Activated CD8-positive, alpha-beta memory T cell treated with anti-CD3 and anti-CD28 coated beads for 1 hour (primary cell): ENCODE results near the gene IFT88.
"Not testable (repeated sequence)": the region's sequence is repeated elsewhere in the genome, so short reads cannot be mapped to it uniquely, and the experiment has no call there.

Experiments
- DNase-seq, 2 donors: peaks; one replicate each; pipeline ENCODE4 v3.0.0-alpha.2; 2020; ENCODE audit warnings: low read depth in 1 of 2; ENCODE audit errors: extremely low read depth in 1 of 2

IFT88 gene

GRCh38 chr13:20623000-20623399 lies 56.0 kb downstream of the IFT88 start:
- DNase-seq = no peak

- no peak for DNase-seq
These were observed 57.3 kb downstream of the IFT88 start for GRCh38 chr13:20624213-20624612.

GRCh38 chr13:20633802-20634201 lies 66.8 kb downstream of the IFT88 start:
- DNase-seq = no peak

GRCh38 chr13:20636079-20636478 lies 69.1 kb downstream of the IFT88 start:
- DNase-seq = no peak

- DNase-seq = no peak
These were observed 70.9 kb downstream of the IFT88 start for GRCh38 chr13:20637811-20638210.

GRCh38 chr13:20647758-20648157 lies 80.8 kb downstream of the IFT88 start:
- no peak for DNase-seq

GRCh38 chr13:20652946-20653345 lies 86.0 kb downstream of the IFT88 start:
- DNase-seq = no peak

- no peak for DNase-seq
These were observed 87.2 kb downstream of the IFT88 start for GRCh38 chr13:20654156-20654555.

GRCh38 chr13:20658451-20659040 lies 91.6 kb downstream of the IFT88 start:
- no peak for DNase-seq

GRCh38 chr13:20664351-20664750 lies 97.4 kb downstream of the IFT88 start:
- DNase-seq = no peak

GRCh38 chr13:20666948-20667347 lies 100.0 kb downstream of the IFT88 start:
- no peak for DNase-seq

GRCh38 chr13:20667857-20668437 lies 101.0 kb downstream of the IFT88 start:
- DNase-seq = no peak

- DNase-seq = no peak
These were observed 102.2 kb downstream of the IFT88 start for GRCh38 chr13:20669162-20669561.

GRCh38 chr13:20671789-20672188 lies 104.8 kb downstream of the IFT88 start:
- DNase-seq = no peak

GRCh38 chr13:20672772-20673171 lies 105.8 kb downstream of the IFT88 start:
- DNase-seq = no peak

GRCh38 chr13:20673715-20674114 lies 106.8 kb downstream of the IFT88 start:
- DNase-seq = no peak

- no peak for DNase-seq
These were observed 109.3 kb downstream of the IFT88 start for GRCh38 chr13:20676213-20676612.

GRCh38 chr13:20678606-20679005 lies 111.6 kb downstream of the IFT88 start:
- DNase-seq = not testable (repeated sequence)

- DNase-seq = no peak
These were observed 112.9 kb downstream of the IFT88 start for GRCh38 chr13:20679879-20680278.

GRCh38 chr13:20680416-20681080 lies 113.6 kb downstream of the IFT88 start:
- no peak for DNase-seq

GRCh38 chr13:20681481-20681880 lies 114.5 kb downstream of the IFT88 start:
- DNase-seq = not testable (repeated sequence)

- no peak for DNase-seq
These were observed 115.1 kb downstream of the IFT88 start for GRCh38 chr13:20682061-20682460.
